Measurements from ENCODE around the gene EHD4. TPM values are rescaled to one million over a fixed set of nuclear protein-coding genes. Genes with fewer than 3 reads are reported as not detected.

Gene EHD4
- total and polyA plus RNA-seq, 2 donors (not counting 3 experiments of a cell fraction or from before 2014, with no cell fraction given) = 96.7 to 128 TPM

DNA sequence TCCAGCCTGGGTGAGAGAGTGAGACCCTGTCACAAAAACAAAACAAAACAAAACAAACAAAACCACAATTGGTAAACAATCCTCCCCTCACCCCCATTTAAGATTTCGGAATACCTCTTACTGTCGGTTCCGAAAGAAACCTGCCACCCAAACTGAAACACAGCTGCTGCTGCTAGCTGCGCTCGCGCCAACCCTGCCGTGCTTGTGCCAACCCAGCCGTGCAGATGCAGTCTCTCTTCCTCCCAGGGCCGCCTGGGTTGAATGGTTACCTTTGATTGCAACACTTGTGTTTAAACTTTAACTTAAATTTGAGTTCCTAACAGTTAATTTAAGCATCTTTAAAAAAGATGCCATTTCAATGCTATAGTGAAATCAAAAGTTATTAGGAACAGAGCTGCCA, 50.0 kb downstream of the EHD4 start:
- no peak overlapping the region for H3K4me3 ChIP-seq (replicated peaks in 1 of 3; ENCODE audit: insufficient read depth in 1 of 3, low read depth in 1 of 3, low read length in 3 of 3)
- no peak overlapping the region for H2AFZ ChIP-seq (ENCODE audit: low read depth, low read length)
- no peak overlapping the region for H3K4me2 ChIP-seq (ENCODE audit: insufficient read depth, low read length)
- no TSS peak for BruUV-seq (replicated peaks)
- dilution Hi-C loops (cut with MboI; ENCODE audit: extremely low pct_ligation_motif_present, low sequenced_read_pairs) (no loop called here), intact Hi-C loops (cut with micrococcal nuclease) (no loop called here)
- no peak for FAIRE-seq
- no peaks in the 10 kb centered on the region for H3K27me3 ChIP-seq (ENCODE audit: control insufficient read depth in 2 of 2, insufficient read depth in 2 of 2, low read length in 2 of 2)
- H4K20me1 ChIP-seq (replicated peaks; ENCODE audit: control insufficient read depth, extremely low read depth, insufficient read depth, low read length) = no peaks in the 10 kb centered on the region
- H3K36me3 ChIP-seq (ENCODE audit: control insufficient read depth in 2 of 2, extremely low read depth in 1 of 2, insufficient read depth in 2 of 2, low read length in 2 of 2) = peaks cover 23 to 33% of the 10 kb centered on the region in 2 experiments
- H3K4me1 ChIP-seq (ENCODE audit: control insufficient read depth, extremely low read depth, insufficient read depth, low read length) = peaks cover 66% of the 10 kb centered on the region
- H3K9me3 ChIP-seq (replicated peaks; ENCODE audit: control insufficient read depth, insufficient read depth, low read length) = no peaks in the 10 kb centered on the region
- CTCF ChIA-PET = no interaction called here
- no peak overlapping the region for H3K9ac ChIP-seq (replicated peaks; ENCODE audit: extremely low read depth, insufficient read depth, low read length)
- no peaks in the 10 kb centered on the region for H3K9me1 ChIP-seq (replicated peaks; ENCODE audit: control insufficient read depth, extremely low read depth, insufficient read depth, low read length)
- TF ChIP-seq JUN (IDR thresholded peaks at IDR 0.05; ENCODE audit: borderline replicate concordance, insufficient read depth, insufficient read length, low read depth) = no peak
- no peak for TF ChIP-seq MYC (IDR thresholded peaks at IDR 0.05; ENCODE audit: low read depth, low read length)
- H3K79me2 ChIP-seq (ENCODE audit: control insufficient read depth, insufficient read depth, low read length) = peaks cover 95% of the 10 kb centered on the region
- POLR2A ChIA-PET = interaction anchor here (1.1 kb wide), 1 partner anchor 50 kb away, joined by 3 read pairs; the partner anchor contains the start of gene EHD4
- no peak for DNase-seq (ENCODE audit: low read depth, low spot score)
- H3K27ac ChIP-seq (ENCODE audit: insufficient read depth, low read depth, low read length) = no peak overlapping the region

DNA sequence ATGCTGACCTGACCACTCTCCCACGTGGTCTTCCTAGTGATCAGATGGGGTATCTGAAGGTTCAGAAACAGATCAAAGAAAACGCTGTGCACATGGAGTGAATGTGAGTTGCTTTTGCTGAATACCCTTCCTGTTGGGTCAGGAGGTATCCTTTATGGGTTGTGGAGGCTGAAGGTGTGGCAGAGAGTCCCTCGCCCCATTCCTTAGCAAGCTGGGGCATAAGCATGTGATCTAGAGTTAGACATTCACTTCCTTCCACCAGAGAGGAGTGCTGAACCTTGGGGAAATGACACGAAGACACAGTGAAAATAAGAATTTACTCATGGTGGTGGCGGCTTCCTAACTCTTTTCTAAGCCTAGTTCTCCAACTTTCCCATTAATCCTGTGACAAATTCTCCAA, 50.7 kb downstream of the EHD4 start:
- FAIRE-seq (no peak), DNase-seq (ENCODE audit: low read depth, low spot score) (no peak)
- Histone ChIP-seq H3K27ac (ENCODE audit: insufficient read depth, low read depth, low read length) (peak overlapping the region; percentile 65), H3K4me1 (ENCODE audit: control insufficient read depth, extremely low read depth, insufficient read depth, low read length) (peaks cover 60% of the 10 kb centered on the region), H3K9me3 (replicated peaks; ENCODE audit: control insufficient read depth, insufficient read depth, low read length) (no peaks in the 10 kb centered on the region), H3K79me2 (ENCODE audit: control insufficient read depth, insufficient read depth, low read length) (peaks cover 93% of the 10 kb centered on the region), H2AFZ (ENCODE audit: low read depth, low read length) (no peak overlapping the region), H4K20me1 (replicated peaks; ENCODE audit: control insufficient read depth, extremely low read depth, insufficient read depth, low read length) (no peaks in the 10 kb centered on the region), H3K9me1 (replicated peaks; ENCODE audit: control insufficient read depth, extremely low read depth, insufficient read depth, low read length) (no peaks in the 10 kb centered on the region), H3K4me3 (replicated peaks in 1 of 3; ENCODE audit: insufficient read depth in 1 of 3, low read depth in 1 of 3, low read length in 3 of 3) (no peak overlapping the region), H3K4me2 (ENCODE audit: insufficient read depth, low read length) (no peak overlapping the region), H3K27me3 (ENCODE audit: control insufficient read depth in 2 of 2, insufficient read depth in 2 of 2, low read length in 2 of 2) (no peaks in the 10 kb centered on the region), H3K9ac (replicated peaks; ENCODE audit: extremely low read depth, insufficient read depth, low read length) (no peak overlapping the region), H3K36me3 (ENCODE audit: control insufficient read depth in 2 of 2, extremely low read depth in 1 of 2, insufficient read depth in 2 of 2, low read length in 2 of 2) (peaks cover 23 to 33% of the 10 kb centered on the region in 2 experiments)
- no TSS peak for BruUV-seq (replicated peaks)
- TF ChIP-seq EZH2 (IDR thresholded peaks at IDR 0.05; ENCODE audit: borderline replicate concordance, low read depth, low read length, severe bottlenecking) (no peak), JUN (IDR thresholded peaks at IDR 0.05; ENCODE audit: borderline replicate concordance, insufficient read depth, insufficient read length, low read depth) (no peak), MYC (IDR thresholded peaks at IDR 0.05; ENCODE audit: low read depth, low read length) (no peak), GATA2 (IDR thresholded peaks at IDR 0.05; ENCODE audit: insufficient read depth, insufficient read length, low read depth, low read length) (no peak), POLR2A (IDR thresholded peaks at IDR 0.05; ENCODE audit: low read depth, low read length) (no peak), FOS (IDR thresholded peaks at IDR 0.05; ENCODE audit: borderline replicate concordance, insufficient read depth, low read length) (no peak), POLR2AphosphoS5 (IDR thresholded peaks at IDR 0.05; ENCODE audit: insufficient read depth, low read depth, low read length) (no peak)
- TF ChIP-seq, protein P1, sequence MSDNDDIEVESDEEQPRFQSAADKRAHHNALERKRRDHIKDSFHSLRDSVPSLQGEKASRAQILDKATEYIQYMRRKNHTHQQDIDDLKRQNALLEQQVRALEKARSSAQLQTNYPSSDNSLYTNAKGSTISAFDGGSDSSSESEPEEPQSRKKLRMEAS (IDR thresholded peaks at IDR 0.05; ENCODE audit: insufficient read depth, insufficient read length) = no peak
- TF ChIP-seq, protein P2, sequence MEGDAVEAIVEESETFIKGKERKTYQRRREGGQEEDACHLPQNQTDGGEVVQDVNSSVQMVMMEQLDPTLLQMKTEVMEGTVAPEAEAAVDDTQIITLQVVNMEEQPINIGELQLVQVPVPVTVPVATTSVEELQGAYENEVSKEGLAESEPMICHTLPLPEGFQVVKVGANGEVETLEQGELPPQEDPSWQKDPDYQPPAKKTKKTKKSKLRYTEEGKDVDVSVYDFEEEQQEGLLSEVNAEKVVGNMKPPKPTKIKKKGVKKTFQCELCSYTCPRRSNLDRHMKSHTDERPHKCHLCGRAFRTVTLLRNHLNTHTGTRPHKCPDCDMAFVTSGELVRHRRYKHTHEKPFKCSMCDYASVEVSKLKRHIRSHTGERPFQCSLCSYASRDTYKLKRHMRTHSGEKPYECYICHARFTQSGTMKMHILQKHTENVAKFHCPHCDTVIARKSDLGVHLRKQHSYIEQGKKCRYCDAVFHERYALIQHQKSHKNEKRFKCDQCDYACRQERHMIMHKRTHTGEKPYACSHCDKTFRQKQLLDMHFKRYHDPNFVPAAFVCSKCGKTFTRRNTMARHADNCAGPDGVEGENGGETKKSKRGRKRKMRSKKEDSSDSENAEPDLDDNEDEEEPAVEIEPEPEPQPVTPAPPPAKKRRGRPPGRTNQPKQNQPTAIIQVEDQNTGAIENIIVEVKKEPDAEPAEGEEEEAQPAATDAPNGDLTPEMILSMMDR (IDR thresholded peaks at IDR 0.05; ENCODE audit: extremely low read depth in 1 of 2, insufficient read depth in 1 of 2, low read depth in 1 of 2, low read length in 2 of 2) = no peak
- intact Hi-C loops (cut with micrococcal nuclease) = no loop called here
- dilution Hi-C loops (cut with MboI; ENCODE audit: extremely low pct_ligation_motif_present, low sequenced_read_pairs) = no loop called here
- ChIA-PET CTCF (no interaction called here), POLR2A (interaction anchor here (1.1 kb wide), 1 partner anchor 51 kb away, joined by 3 read pairs; the partner anchor contains the start of gene EHD4)
